ENCODE data around the gene NUP188.
"Not testable (repeated sequence)": the region's sequence is repeated elsewhere in the genome, so short reads cannot be mapped to it uniquely, and the experiment has no call there.

The NUP188 gene

GRCh38 chr9:128945798-128946501, 1.5 kb upstream of the NUP188 start:
- no peak for ATAC-seq
- DNase-seq, result no peak

GRCh38 chr9:128946571-128947276, 775 bp upstream of the NUP188 start:
- DNase-seq, result peak; percentile 14
- ATAC-seq, result peak; percentile 15

GRCh38 chr9:128947277-128947526, 297 bp upstream of the NUP188 start:
- no peak for ATAC-seq

GRCh38 chr9:128961403-128961802, 13.9 kb downstream of the NUP188 start:
- not testable (repeated sequence) for DNase-seq, ATAC-seq

More at GRCh38 chr9:128947277-128947526, 297 bp upstream of the NUP188 start:
- no peak for DNase-seq

- DNase-seq (no peak), ATAC-seq (no peak)
Measured at GRCh38 chr9:128969491-128969890, 22.0 kb downstream of the NUP188 start.

GRCh38 chr9:128972956-128973355, 25.5 kb downstream of the NUP188 start:
- DNase-seq, result no peak

GRCh38 chr9:128979111-128979510, 31.6 kb downstream of the NUP188 start:
- DNase-seq (no peak), ATAC-seq (no peak)

More at GRCh38 chr9:128972956-128973355, 25.5 kb downstream of the NUP188 start:
- ATAC-seq, result no peak

- DNase-seq (no peak), ATAC-seq (no peak)
Measured at GRCh38 chr9:128983536-128983935, 36.0 kb downstream of the NUP188 start.

GRCh38 chr9:128986671-128987070, 39.2 kb downstream of the NUP188 start:
- no peak for DNase-seq
- ATAC-seq, result no peak

- DNase-seq (no peak), ATAC-seq (no peak)
Measured at GRCh38 chr9:128987805-128988204, 40.3 kb downstream of the NUP188 start.

GRCh38 chr9:128992995-128993394, 45.5 kb downstream of the NUP188 start:
- no peak for ATAC-seq
- no peak for DNase-seq

GRCh38 chr9:128995791-128996190, 48.3 kb downstream of the NUP188 start:
- ATAC-seq (no peak), DNase-seq (no peak)

GRCh38 chr9:128998462-128998861, 51.0 kb downstream of the NUP188 start:
- ATAC-seq, result no peak
- DNase-seq, result no peak

- ATAC-seq (no peak), DNase-seq (no peak)
Measured at GRCh38 chr9:128999581-129000206, 52.2 kb downstream of the NUP188 start.

GRCh38 chr9:129001504-129002325, 54.2 kb downstream of the NUP188 start:
- ATAC-seq (no peak), DNase-seq (no peak)

GRCh38 chr9:129002992-129003391, 55.5 kb downstream of the NUP188 start:
- ATAC-seq, result no peak
- DNase-seq, result no peak

- DNase-seq, ATAC-seq: not testable (repeated sequence)
Measured at GRCh38 chr9:129004173-129004572, 56.7 kb downstream of the NUP188 start.

- no peak for ATAC-seq
- DNase-seq, result no peak
Measured at GRCh38 chr9:129005336-129005997, 58.0 kb downstream of the NUP188 start.

GRCh38 chr9:129006328-129007034, 59.0 kb downstream of the NUP188 start:
- ATAC-seq, result peak; percentile 64
- DNase-seq, result peak; percentile 57

GRCh38 chr9:129007035-129007765, 59.7 kb downstream of the NUP188 start:
- ATAC-seq, result no peak
- DNase-seq, result no peak
